OCI-LY3 (cell line): ENCODE data around the gene TNC.

Experiments
- H2AFZ ChIP-seq: fragments of 200-600, 300-600 bp; shearing (Covaris generic); 2 replicates; pipeline ENCODE4 v1.6.0; 2014; ENCODE audit warnings: antibody characterized with exemption, low read depth, low read length
- H3K27ac ChIP-seq: fragments of 200-600, 300-600 bp; sonication (generic); 2 replicates; pipeline ENCODE4 v1.5.1; 2014; ENCODE audit warnings: mild to moderate bottlenecking, low read length, moderate library complexity, mixed read lengths
- H3K27me3 ChIP-seq: fragments of 200-600, 300-600 bp; sonication (generic); 2 replicates; pipeline ENCODE4 v1.6.1; 2014; ENCODE audit warnings: low read depth, low read length, mixed read lengths
- H3K36me3 ChIP-seq: fragments of 200-600, 300-600 bp; sonication (generic); replicated peaks from 2 replicates; pipeline ENCODE3; 2014; ENCODE audit warnings: low read depth, low read length, mixed read lengths
- H3K4me1 ChIP-seq: fragments of 300-600, 200-600 bp; sonication (generic); 2 replicates; pipeline ENCODE4 v1.6.1; 2014; ENCODE audit warnings: low read length, mixed read lengths
- H3K4me2 ChIP-seq: fragments of 200-600, 300-600 bp; sonication (generic); 2 replicates; pipeline ENCODE4 v1.6.1; 2014; ENCODE audit warnings: low read length, mixed read lengths
- H3K4me3 ChIP-seq: fragments of 300-600, 200-600 bp; sonication (generic); 2 replicates; pipeline ENCODE4 v1.5.1; 2014; ENCODE audit warnings: antibody characterized with exemption, mild to moderate bottlenecking, low read length, moderate library complexity
- H3K79me2 ChIP-seq: fragments of 300-600, 200-600 bp; shearing (Covaris generic); 2 replicates; pipeline ENCODE4 v1.6.1; 2014; ENCODE audit warnings: mild to moderate bottlenecking, low read length, mixed read lengths
- H3K9ac ChIP-seq: fragments of 300-600, 200-600 bp; shearing (Covaris generic); 2 replicates; pipeline ENCODE4 v1.6.0; 2014; ENCODE audit warnings: mild to moderate bottlenecking, low read length, moderate library complexity
- H3K9me3 ChIP-seq: fragments of 200-600, 300-600 bp; shearing (Covaris generic); 2 replicates; pipeline ENCODE4 v1.6.1; 2014; ENCODE audit warnings: low read length, mixed read lengths; ENCODE audit not compliant: insufficient read depth
- H4K20me1 ChIP-seq: fragments of 200-600, 300-600 bp; sonication (generic); 2 replicates; pipeline ENCODE4 v1.6.1; 2016; ENCODE audit warnings: low read length, mixed read lengths; ENCODE audit not compliant: insufficient read depth
- EZH2phosphoT487 ChIP-seq: fragments of 200-600 bp; shearing (Covaris generic); IDR thresholded peaks from 2 replicates; pipeline ENCODE4 v1.6.1; 2018; ENCODE audit warnings: antibody characterized with exemption, mixed run types, low read depth
- TF ChIP-seq, protein P1 (sequence below): fragments of 200-600, 300-600 bp; sonication (generic); IDR thresholded peaks from 2 replicates; pipeline ENCODE4 v1.5.1; 2014; ENCODE audit warnings: antibody characterized with exemption, low read length, low read depth

Gene TNC

GRCh38 chr9:115018547-115019435, 99.2 kb downstream of the TNC start:
- TF ChIP-seq, protein P1, sequence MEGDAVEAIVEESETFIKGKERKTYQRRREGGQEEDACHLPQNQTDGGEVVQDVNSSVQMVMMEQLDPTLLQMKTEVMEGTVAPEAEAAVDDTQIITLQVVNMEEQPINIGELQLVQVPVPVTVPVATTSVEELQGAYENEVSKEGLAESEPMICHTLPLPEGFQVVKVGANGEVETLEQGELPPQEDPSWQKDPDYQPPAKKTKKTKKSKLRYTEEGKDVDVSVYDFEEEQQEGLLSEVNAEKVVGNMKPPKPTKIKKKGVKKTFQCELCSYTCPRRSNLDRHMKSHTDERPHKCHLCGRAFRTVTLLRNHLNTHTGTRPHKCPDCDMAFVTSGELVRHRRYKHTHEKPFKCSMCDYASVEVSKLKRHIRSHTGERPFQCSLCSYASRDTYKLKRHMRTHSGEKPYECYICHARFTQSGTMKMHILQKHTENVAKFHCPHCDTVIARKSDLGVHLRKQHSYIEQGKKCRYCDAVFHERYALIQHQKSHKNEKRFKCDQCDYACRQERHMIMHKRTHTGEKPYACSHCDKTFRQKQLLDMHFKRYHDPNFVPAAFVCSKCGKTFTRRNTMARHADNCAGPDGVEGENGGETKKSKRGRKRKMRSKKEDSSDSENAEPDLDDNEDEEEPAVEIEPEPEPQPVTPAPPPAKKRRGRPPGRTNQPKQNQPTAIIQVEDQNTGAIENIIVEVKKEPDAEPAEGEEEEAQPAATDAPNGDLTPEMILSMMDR: no peak
- TF ChIP-seq EZH2phosphoT487: no peak
- Histone ChIP-seq H3K9me3 (no peaks in the 10 kb centered on the region), H3K27me3 (peaks cover 63% of the 10 kb centered on the region), H2AFZ (no peak overlapping the region), H3K4me2 (no peak overlapping the region), H3K9ac (no peak overlapping the region), H4K20me1 (no peaks in the 10 kb centered on the region), H3K4me1 (peaks cover 11% of the 10 kb centered on the region), H3K79me2 (no peaks in the 10 kb centered on the region), H3K27ac (no peak overlapping the region), H3K36me3 (no peaks in the 10 kb centered on the region), H3K4me3 (no peak overlapping the region)

DNA sequence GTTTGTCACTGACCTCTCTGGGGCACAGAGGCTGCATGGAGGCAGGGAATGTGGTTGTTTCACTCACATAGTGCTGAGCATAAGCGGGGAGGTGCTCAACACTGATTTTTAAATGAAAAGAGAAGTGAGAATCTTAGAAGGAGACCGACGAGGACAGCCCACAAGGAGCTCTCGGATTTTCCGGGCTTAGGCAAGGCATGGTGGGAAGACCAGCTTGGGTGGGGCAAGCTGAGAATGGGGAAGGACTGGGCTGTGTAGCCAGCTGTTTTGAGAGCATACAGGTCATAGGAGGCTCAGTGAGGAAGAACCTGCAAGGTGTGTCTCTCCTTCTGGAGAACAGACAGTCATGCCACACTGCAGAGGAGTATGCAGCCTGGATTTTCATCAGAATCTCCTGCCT, 101.6 kb downstream of the TNC start:
- Histone ChIP-seq H4K20me1 (0 out of 2 replicates have a peak, but pooled peaks cover 4% of the 10 kb centered on the region), H3K4me1 (peaks cover 13% of the 10 kb centered on the region), H3K4me2 (0 out of 2 replicates have a peak overlapping the region, but pooled peaks have one; percentile 7), H3K79me2 (no peaks in the 10 kb centered on the region), H3K36me3 (no peaks in the 10 kb centered on the region), H2AFZ (no peak overlapping the region), H3K9ac (no peak overlapping the region), H3K27ac (no peak overlapping the region), H3K9me3 (no peaks in the 10 kb centered on the region), H3K4me3 (no peak overlapping the region), H3K27me3 (peaks cover 62% of the 10 kb centered on the region)
- TF ChIP-seq, protein P1: no peak
- TF ChIP-seq EZH2phosphoT487: no peak

- Histone ChIP-seq H3K9ac (no peak overlapping the region), H3K36me3 (no peaks in the 10 kb centered on the region), H3K9me3 (no peaks in the 10 kb centered on the region), H3K4me3 (no peak overlapping the region), H3K79me2 (no peaks in the 10 kb centered on the region), H3K27ac (no peak overlapping the region), H2AFZ (no peak overlapping the region), H4K20me1 (0 out of 2 replicates have a peak, but pooled peaks cover 4% of the 10 kb centered on the region), H3K27me3 (peaks cover 73% of the 10 kb centered on the region), H3K4me2 (no peak overlapping the region), H3K4me1 (peaks cover 13% of the 10 kb centered on the region)
- no peak for TF ChIP-seq EZH2phosphoT487
- TF ChIP-seq, protein P1: peak; percentile 75
These were observed 102.8 kb downstream of the TNC start for GRCh38 chr9:115015018-115015635.

GRCh38 chr9:115014438-115014837, 103.5 kb downstream of the TNC start:
- Histone ChIP-seq H4K20me1 (0 out of 2 replicates have a peak, but pooled peaks cover 4% of the 10 kb centered on the region), H3K4me1 (peaks cover 13% of the 10 kb centered on the region), H3K4me3 (no peak overlapping the region), H3K36me3 (no peaks in the 10 kb centered on the region), H3K9ac (no peak overlapping the region), H3K27ac (no peak overlapping the region), H3K79me2 (no peaks in the 10 kb centered on the region), H3K9me3 (no peaks in the 10 kb centered on the region), H3K27me3 (peaks cover 80% of the 10 kb centered on the region), H3K4me2 (no peak overlapping the region; the same call in 1 of the 2 replicates), H2AFZ (no peak overlapping the region)
- TF ChIP-seq, protein P1: no peak
- TF ChIP-seq EZH2phosphoT487: no peak
